WTC11 (cell line): ENCODE results near the gene RASSF4.

Experiments used
- ATF2 ChIP-seq: sonication (generic); formaldehyde crosslinking; IDR thresholded peaks from 2 replicates; pipeline ENCODE4 v1.8.1; 2022; ENCODE audit warnings: low read depth, missing genetic modification reagents, borderline replicate concordance
- ATF3 ChIP-seq: sonication (generic); formaldehyde crosslinking; conservative IDR thresholded peaks from 2 replicates; pipeline ENCODE4 v1.8.1; 2022; ENCODE audit warnings: mild to moderate bottlenecking, missing genetic modification reagents
- ATF6 ChIP-seq: sonication (generic); formaldehyde crosslinking; IDR thresholded peaks from 2 replicates; pipeline ENCODE4 v1.8.1; 2023; ENCODE audit warnings: mild to moderate bottlenecking, missing genetic modification reagents
- E2F4 ChIP-seq: sonication (generic); formaldehyde crosslinking; IDR thresholded peaks from 2 replicates; pipeline ENCODE4 v1.8.1; 2022; ENCODE audit warnings: low read depth, mild to moderate bottlenecking, moderate library complexity, missing genetic modification reagents, borderline replicate concordance
- FOXJ3 ChIP-seq: sonication (generic); formaldehyde crosslinking; IDR thresholded peaks from 2 replicates; pipeline ENCODE4 v1.9.0; 2021; ENCODE audit warnings: missing genetic modification reagents, mild to moderate bottlenecking, borderline replicate concordance
- GABPB1 ChIP-seq: sonication (generic); formaldehyde crosslinking; IDR thresholded peaks from 2 replicates; pipeline ENCODE4 v1.8.1; 2023; ENCODE audit warnings: mild to moderate bottlenecking, missing genetic modification reagents
- SOX15 ChIP-seq: fragments of 250-450 bp; sonication (Bioruptor Pico); IDR thresholded peaks from 2 replicates; pipeline ENCODE4 v1.9.0; 2021; ENCODE audit warnings: mild to moderate bottlenecking
- TCF7 ChIP-seq: sonication (generic); formaldehyde crosslinking; IDR thresholded peaks from 2 replicates; pipeline ENCODE4 v1.8.0; 2022; ENCODE audit warnings: mild to moderate bottlenecking, low read depth, missing genetic modification reagents, moderate library complexity
- ZNF281 ChIP-seq: sonication (generic); formaldehyde crosslinking; IDR thresholded peaks from 2 replicates; pipeline ENCODE4 v1.8.0; 2023; ENCODE audit warnings: mild to moderate bottlenecking, missing genetic modification reagents
- TF ChIP-seq, protein P1 (sequence below): fragments of 200-600 bp; IDR thresholded peaks from 2 replicates; pipeline ENCODE4 v1.8.0; 2022; ENCODE audit warnings: antibody characterized with exemption
- TF ChIP-seq, protein P2 (sequence below): sonication (generic); formaldehyde crosslinking; IDR thresholded peaks from 2 replicates; pipeline ENCODE4 v1.8.1; 2023; ENCODE audit warnings: mild to moderate bottlenecking, missing genetic modification reagents, moderate library complexity
- TF ChIP-seq, protein P3 (sequence below): sonication (generic); formaldehyde crosslinking; IDR thresholded peaks from 2 replicates; pipeline ENCODE4 v1.8.1; 2023; ENCODE audit warnings: mild to moderate bottlenecking, missing genetic modification reagents, moderate library complexity

- TF ChIP-seq ZNF281: no peak
- TF ChIP-seq E2F4: no peak
- no peak for TF ChIP-seq ATF3 (CRISPR knock-in tag)
- no peak for TF ChIP-seq FOXJ3 (CRISPR knock-in tag)
- TF ChIP-seq SOX15 (CRISPR knock-in tag): no peak
- TF ChIP-seq, protein P1, sequence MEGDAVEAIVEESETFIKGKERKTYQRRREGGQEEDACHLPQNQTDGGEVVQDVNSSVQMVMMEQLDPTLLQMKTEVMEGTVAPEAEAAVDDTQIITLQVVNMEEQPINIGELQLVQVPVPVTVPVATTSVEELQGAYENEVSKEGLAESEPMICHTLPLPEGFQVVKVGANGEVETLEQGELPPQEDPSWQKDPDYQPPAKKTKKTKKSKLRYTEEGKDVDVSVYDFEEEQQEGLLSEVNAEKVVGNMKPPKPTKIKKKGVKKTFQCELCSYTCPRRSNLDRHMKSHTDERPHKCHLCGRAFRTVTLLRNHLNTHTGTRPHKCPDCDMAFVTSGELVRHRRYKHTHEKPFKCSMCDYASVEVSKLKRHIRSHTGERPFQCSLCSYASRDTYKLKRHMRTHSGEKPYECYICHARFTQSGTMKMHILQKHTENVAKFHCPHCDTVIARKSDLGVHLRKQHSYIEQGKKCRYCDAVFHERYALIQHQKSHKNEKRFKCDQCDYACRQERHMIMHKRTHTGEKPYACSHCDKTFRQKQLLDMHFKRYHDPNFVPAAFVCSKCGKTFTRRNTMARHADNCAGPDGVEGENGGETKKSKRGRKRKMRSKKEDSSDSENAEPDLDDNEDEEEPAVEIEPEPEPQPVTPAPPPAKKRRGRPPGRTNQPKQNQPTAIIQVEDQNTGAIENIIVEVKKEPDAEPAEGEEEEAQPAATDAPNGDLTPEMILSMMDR: no peak
- no peak for TF ChIP-seq ATF2 (CRISPR knock-in tag)
- TF ChIP-seq, protein P2, sequence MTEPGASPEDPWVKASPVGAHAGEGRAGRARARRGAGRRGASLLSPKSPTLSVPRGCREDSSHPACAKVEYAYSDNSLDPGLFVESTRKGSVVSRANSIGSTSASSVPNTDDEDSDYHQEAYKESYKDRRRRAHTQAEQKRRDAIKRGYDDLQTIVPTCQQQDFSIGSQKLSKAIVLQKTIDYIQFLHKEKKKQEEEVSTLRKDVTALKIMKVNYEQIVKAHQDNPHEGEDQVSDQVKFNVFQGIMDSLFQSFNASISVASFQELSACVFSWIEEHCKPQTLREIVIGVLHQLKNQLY (CRISPR knock-in tag): no peak
- no peak for TF ChIP-seq ATF6
- TF ChIP-seq GABPB1 (CRISPR knock-in tag): no peak
- no peak for TF ChIP-seq TCF7 (CRISPR knock-in tag)
- TF ChIP-seq, protein P3, sequence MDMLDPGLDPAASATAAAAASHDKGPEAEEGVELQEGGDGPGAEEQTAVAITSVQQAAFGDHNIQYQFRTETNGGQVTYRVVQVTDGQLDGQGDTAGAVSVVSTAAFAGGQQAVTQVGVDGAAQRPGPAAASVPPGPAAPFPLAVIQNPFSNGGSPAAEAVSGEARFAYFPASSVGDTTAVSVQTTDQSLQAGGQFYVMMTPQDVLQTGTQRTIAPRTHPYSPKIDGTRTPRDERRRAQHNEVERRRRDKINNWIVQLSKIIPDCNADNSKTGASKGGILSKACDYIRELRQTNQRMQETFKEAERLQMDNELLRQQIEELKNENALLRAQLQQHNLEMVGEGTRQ (CRISPR knock-in tag): no peak
Measured at GRCh38 chr10:44927352-44927751, 32.2 kb upstream of the RASSF4 start.
